GM12891 (cell line): Measurements from ENCODE around the gene TCAP.

Source experiments
- PAX5 ChIP-seq: IDR thresholded peaks from 2 replicates; pipeline ENCODE4 v1.6.1; 2011; ENCODE audit warnings: low read length, moderate library complexity, mild to moderate bottlenecking; ENCODE audit not compliant: insufficient read depth, severe bottlenecking
- POLR2A ChIP-seq: IDR thresholded peaks from 2 replicates; pipeline ENCODE4 v1.6.1; 2011; ENCODE audit warnings: low read depth, low read length, control low read depth
- POLR2AphosphoS5 ChIP-seq: IDR thresholded peaks from 2 replicates; pipeline ENCODE4 v1.6.1; 2011; ENCODE audit warnings: low read depth, low read length, control low read depth
- POU2F2 ChIP-seq: IDR thresholded peaks from 2 replicates; pipeline ENCODE4 v1.6.1; 2011; ENCODE audit warnings: low read depth, mild to moderate bottlenecking, control low read depth, low read length, moderate library complexity
- SPI1 ChIP-seq: IDR thresholded peaks from 2 replicates; pipeline ENCODE4 v1.6.1; 2011; ENCODE audit warnings: low read depth, low read length, control low read depth
- TAF1 ChIP-seq: IDR thresholded peaks from 2 replicates; pipeline ENCODE4 v1.6.1; 2011; ENCODE audit warnings: low read depth, low read length, control low read depth

DNA sequence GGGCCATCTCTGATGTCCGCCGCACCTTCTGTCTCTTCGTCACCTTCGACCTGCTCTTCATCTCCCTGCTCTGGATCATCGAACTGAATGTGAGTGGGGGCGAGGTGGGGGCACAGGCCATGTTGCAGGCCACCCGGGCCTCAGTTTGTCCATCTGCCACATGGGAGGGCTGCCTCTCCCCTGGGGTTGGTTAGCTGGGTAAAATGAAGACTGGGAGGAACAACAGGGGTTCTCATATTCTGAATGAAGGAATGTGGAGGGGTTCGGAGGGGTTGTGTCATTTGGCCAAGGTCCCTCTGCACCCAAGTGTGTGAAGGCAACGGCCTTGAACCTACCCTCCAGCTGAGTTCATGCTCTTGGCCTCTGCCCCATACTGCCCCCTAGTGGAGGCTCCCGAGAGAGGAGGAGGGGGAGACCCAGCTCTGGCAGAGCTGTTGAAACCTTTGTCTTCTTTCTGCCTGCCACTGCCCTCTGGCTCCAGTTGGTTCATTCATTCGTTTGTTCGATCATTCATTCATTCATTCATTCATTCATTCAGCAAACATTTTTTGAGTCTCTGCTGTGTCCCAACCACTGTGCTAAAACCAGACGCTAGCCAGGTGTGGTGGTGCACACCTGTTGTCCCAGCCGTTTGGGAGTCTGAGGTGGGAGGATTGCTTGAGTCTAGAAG is 11.4 kb upstream of the TCAP start:
- TF ChIP-seq POLR2A (no peak), POLR2AphosphoS5 (no peak), PAX5 (no peak), SPI1 (no peak), TAF1 (no peak), POU2F2 (no peak)
